Measurements from ENCODE around the gene BIN2. TPM values are rescaled to one million over a fixed set of nuclear protein-coding genes. Genes with fewer than 3 reads are reported as not detected.

The BIN2 gene
- total and polyA plus RNA-seq, 9 of the 15 experiments (the other 6 are each of a cell fraction or from before 2014, with no cell fraction given) = 0.04 to 0.39 (median 0.25) TPM; not detected in 1

GRCh38 chr12:51341251-51342007 is 17.5 kb upstream of the BIN2 start (continued):
- TF ChIP-seq POU5F1 (IDR thresholded peaks at IDR 0.05; ENCODE audit: borderline replicate concordance, low read depth, low read length, partially characterized antibody) = peak; percentile 28
- no peak for TF ChIP-seq MNT (conservative IDR thresholded peaks at IDR 0.05)
- TF ChIP-seq SETDB1 (IDR thresholded peaks at IDR 0.05; ENCODE audit: low read length) = no peak
- no peak for TF ChIP-seq PRMT5 (CRISPR knock-in tag; IDR thresholded peaks at IDR 0.05)
- no peak for TF ChIP-seq NR1H2 (CRISPR knock-in tag; IDR thresholded peaks at IDR 0.05)
- TF ChIP-seq ZNF165 (CRISPR knock-in tag; IDR thresholded peaks at IDR 0.05; ENCODE audit: borderline replicate concordance) = no peak
- no peak for TF ChIP-seq KHSRP (IDR thresholded peaks at IDR 0.05)
- no peak for TF ChIP-seq SAP30 (IDR thresholded peaks at IDR 0.05; ENCODE audit: borderline replicate concordance, insufficient read depth, low read depth, low read length, poor library complexity, severe bottlenecking)
- no peak for TF ChIP-seq PCBP2 (IDR thresholded peaks at IDR 0.05; ENCODE audit: low read depth, low read length, poor library complexity, severe bottlenecking)
- TF ChIP-seq FOXA1 (IDR thresholded peaks at IDR 0.05; ENCODE audit: borderline replicate concordance) = no peak
- 0 out of 2 replicates have a peak, but pooled peaks have one; percentile 46 for TF ChIP-seq ZHX1 (conservative IDR thresholded peaks at IDR 0.05; ENCODE audit: low read length)
- no peak for TF ChIP-seq EWSR1 (IDR thresholded peaks at IDR 0.05; ENCODE audit: borderline replicate concordance, low read depth, partially characterized antibody)
- no peak for TF ChIP-seq TFAM (CRISPR knock-in tag; conservative IDR thresholded peaks at IDR 0.05)
- TF ChIP-seq, protein P1, sequence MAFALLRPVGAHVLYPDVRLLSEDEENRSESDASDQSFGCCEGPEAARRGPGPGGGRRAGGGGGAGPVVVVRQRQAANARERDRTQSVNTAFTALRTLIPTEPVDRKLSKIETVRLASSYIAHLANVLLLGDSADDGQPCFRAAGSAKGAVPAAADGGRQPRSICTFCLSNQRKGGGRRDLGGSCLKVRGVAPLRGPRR (CRISPR knock-in tag; IDR thresholded peaks at IDR 0.05) = no peak

All from K562 (cell line).